ENCODE data around the gene NTRK3.

GRCh38 chr15:87929841-87930240 lies 326.7 kb downstream of the NTRK3 start:
- TF ChIP-seq CTCF (IDR thresholded peaks at IDR 0.05; ENCODE audit: borderline replicate concordance, extremely low read depth, low read length, poor library complexity, severe bottlenecking) (no peak), EZH2 (IDR thresholded peaks at IDR 0.05; ENCODE audit: borderline replicate concordance, low read depth, low read length, severe bottlenecking) (no peak)
